ENCODE results near the gene CYLD. TPM values are rescaled to one million over a fixed set of nuclear protein-coding genes. Genes with fewer than 3 reads are reported as not detected.

Gene CYLD
- total and polyA plus RNA-seq, 10 of the 15 experiments (the other 5 are each of a cell fraction or from before 2014, with no cell fraction given): 19.2 to 106 (median 46.1) TPM

DNA sequence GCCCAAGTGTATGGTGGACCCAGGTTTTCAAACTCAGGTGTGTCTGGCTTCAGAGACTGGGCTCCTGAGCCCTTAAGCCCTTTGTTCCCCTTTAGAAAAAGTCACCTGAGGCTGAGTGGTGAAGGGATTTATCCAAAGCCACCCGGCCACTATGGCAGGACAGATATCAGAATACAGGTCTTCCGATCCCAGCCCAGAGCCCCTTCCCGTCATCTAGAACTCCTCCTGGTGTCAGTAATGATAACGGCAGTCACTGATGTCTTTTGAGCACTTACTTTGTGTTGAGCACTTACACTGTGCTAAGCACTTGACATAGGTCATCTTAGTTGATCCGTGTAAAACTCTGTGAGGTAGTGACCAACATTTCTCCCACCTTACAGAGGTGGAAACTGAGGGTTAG lies 31.9 kb upstream of the CYLD start:
- ATAC-seq (no peak), FAIRE-seq (no peak), DNase-seq (ENCODE audit: low read depth, low spot score) (no peak)
- no peak overlapping the region for H2AFZ ChIP-seq (ENCODE audit: control insufficient read depth, low read depth, low read length)
- POLR2A ChIA-PET: interaction anchor here (0.6 kb wide), 1 partner anchor 512 kb away, joined by 4 read pairs; no protein-coding TSS in a partner anchor
- H3K4me3 ChIP-seq: no peak overlapping the region
- peaks cover 2% of the 10 kb centered on the region; the same call in 2 of the 3 replicates for H3K9me3 ChIP-seq (replicated peaks; ENCODE audit: control insufficient read depth, insufficient read depth, low read length)
- no peaks in the 10 kb centered on the region; the same call in 1 of the 2 replicates for H3K79me2 ChIP-seq (ENCODE audit: control insufficient read depth, insufficient read depth, low read length)
- H4K20me1 ChIP-seq (ENCODE audit: control insufficient read depth, insufficient read depth): no peaks in the 10 kb centered on the region
- H3K27ac ChIP-seq (ENCODE audit: control insufficient read depth, insufficient read depth): peak overlapping the region; percentile 60
- H3K4me2 ChIP-seq (ENCODE audit: control insufficient read depth, insufficient read depth): peak overlapping the region; percentile 51; the same call in 1 of the 2 replicates
- H3K9ac ChIP-seq (ENCODE audit: control insufficient read depth, insufficient read depth, low read length): no peak overlapping the region
- SMC1A ChIA-PET (ENCODE audit: uncharacterized antibody, unreplicated experiment): no interaction called here
- TF ChIP-seq SMC3 (IDR thresholded peaks at IDR 0.05; ENCODE audit: borderline replicate concordance, low read length) (no peak), SIX5 (IDR thresholded peaks at IDR 0.05; ENCODE audit: low read depth, low read length, severe bottlenecking) (no peak), CREB1 (IDR thresholded peaks at IDR 0.05; ENCODE audit: low read depth) (no peak), EZH2 (IDR thresholded peaks at IDR 0.05; ENCODE audit: borderline replicate concordance, control insufficient read depth, low read depth, low read length) (no peak), JUND (IDR thresholded peaks at IDR 0.05; ENCODE audit: low read depth, low read length) (no peak), POLR2AphosphoS2 (IDR thresholded peaks at IDR 0.05; ENCODE audit: low read depth, low read length) (no peak)
- peaks cover 0 to 19% of the 10 kb centered on the region in 2 experiments; a peak in 2 of 4 replicates for H3K36me3 ChIP-seq (ENCODE audit: control insufficient read depth in 2 of 2, insufficient read depth in 2 of 2, low read length in 1 of 2)
- no peaks in the 10 kb centered on the region for H3K27me3 ChIP-seq (replicated peaks in 1 of 2; ENCODE audit: control insufficient read depth in 2 of 2, insufficient read depth in 2 of 2, low read length in 1 of 2)
- BruUV-seq (replicated peaks): no TSS peak
- CTCF ChIA-PET: no interaction called here
- in situ Hi-C loops (cut with MboI) (no loop called here), intact Hi-C loops (cut with micrococcal nuclease; ENCODE audit: unreplicated experiment) (no loop called here)
- RAD21 ChIA-PET (ENCODE audit: unreplicated experiment): interaction anchor here (1.3 kb wide), 1 partner anchor 35 kb away, joined by 8 read pairs; no protein-coding TSS in a partner anchor
- 86% methylated on average over 5 of the region's 5 CpGs for WGBS (ENCODE audit: insufficient coverage, insufficient replicate concordance, low lambda C conversion rate, missing lambda C conversion rate)
- peaks cover 29% of the 10 kb centered on the region for H3K4me1 ChIP-seq (ENCODE audit: control insufficient read depth, insufficient read depth, low read length)

DNA sequence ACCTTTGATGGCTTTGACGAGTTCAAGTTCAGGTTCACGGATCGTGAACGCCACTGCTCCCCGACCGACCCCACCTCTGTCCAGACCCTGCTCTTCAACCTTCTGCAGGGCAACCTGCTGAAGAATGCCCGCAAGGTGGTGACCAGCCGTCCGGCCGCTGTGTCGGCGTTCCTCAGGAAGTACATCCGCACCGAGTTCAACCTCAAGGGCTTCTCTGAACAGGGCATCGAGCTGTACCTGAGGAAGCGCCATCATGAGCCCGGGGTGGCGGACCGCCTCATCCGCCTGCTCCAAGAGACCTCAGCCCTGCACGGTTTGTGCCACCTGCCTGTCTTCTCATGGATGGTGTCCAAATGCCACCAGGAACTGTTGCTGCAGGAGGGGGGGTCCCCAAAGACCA lies 30.8 kb upstream of the CYLD start:
- POLR2A ChIA-PET: no interaction called here
- RAD21 ChIA-PET (ENCODE audit: unreplicated experiment): no interaction called here
- in situ Hi-C loops (cut with MboI): no loop called here
- 98% methylated on average over 21 of the region's 21 CpGs for WGBS (ENCODE audit: insufficient coverage, insufficient replicate concordance, low lambda C conversion rate, missing lambda C conversion rate)
- Histone ChIP-seq H4K20me1 (ENCODE audit: control insufficient read depth, insufficient read depth) (no peaks in the 10 kb centered on the region), H3K79me2 (ENCODE audit: control insufficient read depth, insufficient read depth, low read length) (no peaks in the 10 kb centered on the region; the same call in 1 of the 2 replicates), H3K4me2 (ENCODE audit: control insufficient read depth, insufficient read depth) (no peak overlapping the region), H3K27me3 (replicated peaks in 1 of 2; ENCODE audit: control insufficient read depth in 2 of 2, insufficient read depth in 2 of 2, low read length in 1 of 2) (no peaks in the 10 kb centered on the region), H3K4me1 (ENCODE audit: control insufficient read depth, insufficient read depth, low read length) (peaks cover 29% of the 10 kb centered on the region), H3K9me3 (replicated peaks; ENCODE audit: control insufficient read depth, insufficient read depth, low read length) (no peaks in the 10 kb centered on the region), H3K36me3 (ENCODE audit: control insufficient read depth in 2 of 2, insufficient read depth in 2 of 2, low read length in 1 of 2) (peaks cover 0 to 19% of the 10 kb centered on the region in 2 experiments; a peak in 2 of 4 replicates), H3K4me3 (no peak overlapping the region), H2AFZ (ENCODE audit: control insufficient read depth, low read depth, low read length) (no peak overlapping the region), H3K9ac (ENCODE audit: control insufficient read depth, insufficient read depth, low read length) (no peak overlapping the region), H3K27ac (ENCODE audit: control insufficient read depth, insufficient read depth) (no peak overlapping the region)
- FAIRE-seq (no peak), DNase-seq (ENCODE audit: low read depth, low spot score) (no peak), ATAC-seq (no peak)
- intact Hi-C loops (cut with micrococcal nuclease; ENCODE audit: unreplicated experiment): no loop called here
- no TSS peak for BruUV-seq (replicated peaks)
- CTCF ChIA-PET: interaction anchor here (0.6 kb wide), 1 partner anchor 16 kb away, joined by 3 read pairs; no protein-coding TSS in a partner anchor
- SMC1A ChIA-PET (ENCODE audit: uncharacterized antibody, unreplicated experiment): no interaction called here
- TF ChIP-seq HDGF (IDR thresholded peaks at IDR 0.05) (no peak), RUNX3 (IDR thresholded peaks at IDR 0.05; ENCODE audit: low read length) (no peak), SUZ12 (IDR thresholded peaks at IDR 0.05; ENCODE audit: unreplicated experiment) (no peak), BHLHE40 (IDR thresholded peaks at IDR 0.05; ENCODE audit: borderline replicate concordance in 1 of 2, low read depth in 2 of 2, low read length in 1 of 2) (no peak), CHD1 (IDR thresholded peaks at IDR 0.05; ENCODE audit: low read depth, low read length) (no peak), NFYB (IDR thresholded peaks at IDR 0.05; ENCODE audit: insufficient read depth, low read depth, low read length) (no peak), ZNF207 (IDR thresholded peaks at IDR 0.05; ENCODE audit: borderline replicate concordance) (no peak)
- TF ChIP-seq, protein P1, sequence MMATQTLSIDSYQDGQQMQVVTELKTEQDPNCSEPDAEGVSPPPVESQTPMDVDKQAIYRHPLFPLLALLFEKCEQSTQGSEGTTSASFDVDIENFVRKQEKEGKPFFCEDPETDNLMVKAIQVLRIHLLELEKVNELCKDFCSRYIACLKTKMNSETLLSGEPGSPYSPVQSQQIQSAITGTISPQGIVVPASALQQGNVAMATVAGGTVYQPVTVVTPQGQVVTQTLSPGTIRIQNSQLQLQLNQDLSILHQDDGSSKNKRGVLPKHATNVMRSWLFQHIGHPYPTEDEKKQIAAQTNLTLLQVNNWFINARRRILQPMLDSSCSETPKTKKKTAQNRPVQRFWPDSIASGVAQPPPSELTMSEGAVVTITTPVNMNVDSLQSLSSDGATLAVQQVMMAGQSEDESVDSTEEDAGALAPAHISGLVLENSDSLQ (IDR thresholded peaks at IDR 0.05): no peak
- TF ChIP-seq, protein P2, sequence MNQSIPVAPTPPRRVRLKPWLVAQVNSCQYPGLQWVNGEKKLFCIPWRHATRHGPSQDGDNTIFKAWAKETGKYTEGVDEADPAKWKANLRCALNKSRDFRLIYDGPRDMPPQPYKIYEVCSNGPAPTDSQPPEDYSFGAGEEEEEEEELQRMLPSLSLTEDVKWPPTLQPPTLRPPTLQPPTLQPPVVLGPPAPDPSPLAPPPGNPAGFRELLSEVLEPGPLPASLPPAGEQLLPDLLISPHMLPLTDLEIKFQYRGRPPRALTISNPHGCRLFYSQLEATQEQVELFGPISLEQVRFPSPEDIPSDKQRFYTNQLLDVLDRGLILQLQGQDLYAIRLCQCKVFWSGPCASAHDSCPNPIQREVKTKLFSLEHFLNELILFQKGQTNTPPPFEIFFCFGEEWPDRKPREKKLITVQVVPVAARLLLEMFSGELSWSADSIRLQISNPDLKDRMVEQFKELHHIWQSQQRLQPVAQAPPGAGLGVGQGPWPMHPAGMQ (IDR thresholded peaks at IDR 0.05; ENCODE audit: borderline replicate concordance): no peak
